ENCODE results near the gene IMPG1.

Gene IMPG1

GRCh38 chr6:75884822-75885221 lies 187.6 kb downstream of the IMPG1 start:
- DNase-seq, result no peak

- no peak for DNase-seq
Observed at GRCh38 chr6:75882734-75883133, 189.7 kb downstream of the IMPG1 start.

GRCh38 chr6:75880305-75880704 lies 192.2 kb downstream of the IMPG1 start:
- no peak for DNase-seq

- no peak for DNase-seq
Observed at GRCh38 chr6:75876152-75876551, 196.3 kb downstream of the IMPG1 start.

- DNase-seq, result no peak
Observed at GRCh38 chr6:75874224-75874623, 198.2 kb downstream of the IMPG1 start.
